Measurements from ENCODE around the gene STXBP1.

STXBP1 gene

DNA sequence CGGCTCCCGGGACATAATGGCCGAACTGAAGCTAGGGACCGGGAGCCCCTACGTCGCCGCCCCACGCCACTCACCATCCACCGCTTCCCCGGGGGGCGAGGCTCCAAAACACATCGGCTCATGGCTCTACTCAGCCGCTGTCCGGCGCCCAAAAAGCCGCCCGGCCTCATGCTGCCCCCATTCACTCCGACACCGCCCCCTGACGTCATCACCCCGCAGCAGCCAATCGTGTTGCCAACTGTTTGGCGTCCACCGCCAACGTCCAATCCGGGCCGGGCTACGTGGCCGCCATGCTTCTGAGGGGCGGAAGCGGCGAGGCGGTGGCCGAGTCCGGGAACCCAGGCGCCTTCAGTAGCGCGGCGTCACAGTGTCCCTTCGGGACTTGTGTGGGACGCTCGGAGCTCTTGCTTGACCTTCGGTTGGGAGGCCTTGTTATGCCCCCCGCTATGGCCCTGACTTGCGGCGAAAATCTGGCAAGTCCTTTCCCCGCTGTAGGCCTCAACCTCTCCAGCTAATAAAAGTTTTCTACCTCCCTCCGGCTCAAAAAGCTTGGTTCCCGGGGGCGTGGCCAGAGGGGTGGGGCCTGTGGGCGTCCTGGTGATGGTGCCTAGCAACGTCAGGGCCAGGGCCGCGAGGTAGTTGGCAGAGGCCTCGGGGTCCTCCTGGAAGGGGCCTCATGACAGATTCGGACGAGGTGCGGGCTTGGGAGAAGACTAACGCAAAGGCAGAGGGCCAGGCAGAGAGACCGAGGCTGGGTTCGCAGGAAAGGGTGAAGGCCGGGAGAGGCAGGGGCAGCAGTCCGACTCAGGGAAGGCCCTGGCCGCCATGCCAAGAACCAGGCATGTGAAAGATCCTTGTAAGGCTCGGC, 103.6 kb downstream of the STXBP1 start, which contains the start of the genes PTRH1 and TTC16 (continued):
- TF ChIP-seq, protein P1, sequence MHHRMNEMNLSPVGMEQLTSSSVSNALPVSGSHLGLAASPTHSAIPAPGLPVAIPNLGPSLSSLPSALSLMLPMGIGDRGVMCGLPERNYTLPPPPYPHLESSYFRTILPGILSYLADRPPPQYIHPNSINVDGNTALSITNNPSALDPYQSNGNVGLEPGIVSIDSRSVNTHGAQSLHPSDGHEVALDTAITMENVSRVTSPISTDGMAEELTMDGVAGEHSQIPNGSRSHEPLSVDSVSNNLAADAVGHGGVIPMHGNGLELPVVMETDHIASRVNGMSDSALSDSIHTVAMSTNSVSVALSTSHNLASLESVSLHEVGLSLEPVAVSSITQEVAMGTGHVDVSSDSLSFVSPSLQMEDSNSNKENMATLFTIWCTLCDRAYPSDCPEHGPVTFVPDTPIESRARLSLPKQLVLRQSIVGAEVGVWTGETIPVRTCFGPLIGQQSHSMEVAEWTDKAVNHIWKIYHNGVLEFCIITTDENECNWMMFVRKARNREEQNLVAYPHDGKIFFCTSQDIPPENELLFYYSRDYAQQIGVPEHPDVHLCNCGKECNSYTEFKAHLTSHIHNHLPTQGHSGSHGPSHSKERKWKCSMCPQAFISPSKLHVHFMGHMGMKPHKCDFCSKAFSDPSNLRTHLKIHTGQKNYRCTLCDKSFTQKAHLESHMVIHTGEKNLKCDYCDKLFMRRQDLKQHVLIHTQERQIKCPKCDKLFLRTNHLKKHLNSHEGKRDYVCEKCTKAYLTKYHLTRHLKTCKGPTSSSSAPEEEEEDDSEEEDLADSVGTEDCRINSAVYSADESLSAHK (tag by site-specific recombination; IDR thresholded peaks at IDR 0.05), result no peak
- TF ChIP-seq ZNF24 (tag by site-specific recombination; IDR thresholded peaks at IDR 0.05) (0 out of 2 replicates have a peak, but pooled peaks have one; percentile 24), ZNF76 (tag by site-specific recombination; IDR thresholded peaks at IDR 0.05; ENCODE audit: borderline replicate concordance, low read depth) (peak; percentile 83), ZNF423 (tag by site-specific recombination; IDR thresholded peaks at IDR 0.05) (no peak), KLF9 (tag by site-specific recombination; IDR thresholded peaks at IDR 0.05; ENCODE audit: low read depth) (peak; percentile 96)

DNA sequence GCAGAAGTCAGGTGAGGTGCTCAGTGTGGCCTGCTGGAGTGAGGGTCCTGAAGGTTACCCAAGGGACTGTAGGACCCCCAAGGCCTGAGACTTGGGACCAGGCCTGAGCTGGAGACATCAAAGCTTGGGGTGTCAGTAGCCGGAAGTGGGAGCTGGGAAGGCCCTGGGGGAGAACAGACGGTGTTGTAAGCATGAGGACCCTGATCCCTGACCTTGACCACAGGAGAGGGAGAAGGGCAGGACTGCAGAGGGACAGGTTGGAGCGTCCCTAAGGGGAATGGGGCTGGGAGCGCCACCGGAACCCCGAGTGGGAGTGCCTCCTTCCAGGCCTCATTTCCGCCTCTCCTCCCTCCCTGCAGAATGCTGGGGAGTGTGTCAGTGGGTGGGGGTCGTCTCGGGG, 104.3 kb downstream of the STXBP1 start:
- ChIA-PET POLR2A (interaction anchor here (1.3 to 2.7 kb wide), 3 partner anchors 10 to 109 kb away, joined by 3 to 9 read pairs (median 8); partner anchors contain the start of genes CFAP157 and TOR2A), CTCF (interaction anchor here (0.6 to 1.2 kb wide), 6 partner anchors 18 to 318 kb away, joined by 3 to 10 read pairs (median 4); partner anchors contain the start of gene TOR2A)
- no peak for TF ChIP-seq ZNF785 (tag by site-specific recombination; IDR thresholded peaks at IDR 0.05)
- TF ChIP-seq ZNF521 (tag by site-specific recombination; IDR thresholded peaks at IDR 0.05), result no peak
- no peak for TF ChIP-seq ZIC2 (tag by site-specific recombination; IDR thresholded peaks at IDR 0.05)
- no peak for TF ChIP-seq ZNF514 (tag by site-specific recombination; IDR thresholded peaks at IDR 0.05)
- TF ChIP-seq ZBTB8A (tag by site-specific recombination; IDR thresholded peaks at IDR 0.05), result no peak
- TF ChIP-seq ZNF335 (tag by site-specific recombination; conservative IDR thresholded peaks at IDR 0.05), result no peak
- TF ChIP-seq ZNF202 (tag by site-specific recombination; IDR thresholded peaks at IDR 0.05; ENCODE audit: borderline replicate concordance), result no peak
- no peak for TF ChIP-seq ZNF211 (tag by site-specific recombination; IDR thresholded peaks at IDR 0.05; ENCODE audit: low read depth)
- no peaks in the 10 kb centered on the region for H3K4me1 ChIP-seq (ENCODE audit: control insufficient read depth, insufficient read depth, low read length)
- H3K4me3 ChIP-seq (ENCODE audit: low read depth, low read length), result no peak overlapping the region
- H3K9me3 ChIP-seq (ENCODE audit: control insufficient read depth, insufficient read depth, low read depth, low read length), result no peaks in the 10 kb centered on the region
- no peaks in the 10 kb centered on the region for H3K36me3 ChIP-seq (ENCODE audit: control insufficient read depth in 2 of 2, insufficient read depth in 1 of 2, low read length in 2 of 2)
- no peak overlapping the region for H3K27ac ChIP-seq (ENCODE audit: extremely low read depth, low read depth, low read length)

DNA sequence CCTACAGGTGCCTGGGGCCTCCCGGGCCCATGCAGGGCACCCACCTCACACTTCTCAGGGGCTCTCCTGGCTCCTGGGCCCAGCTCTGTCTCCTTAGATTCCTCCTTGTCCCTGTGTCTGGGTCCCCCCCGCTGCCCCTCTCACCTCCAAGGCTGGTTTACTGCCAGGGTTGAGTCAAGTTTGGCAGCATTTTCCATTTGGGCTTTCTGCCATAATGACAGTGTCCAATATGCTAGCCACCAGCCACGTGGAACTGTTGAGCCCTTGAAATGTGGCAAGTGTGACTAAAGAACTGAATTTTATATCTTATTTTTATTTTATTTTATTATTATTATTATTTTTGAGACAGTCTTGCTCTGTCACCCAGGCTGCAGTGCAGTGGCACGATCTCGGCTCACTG, 105.7 kb downstream of the STXBP1 start:
- ChIA-PET POLR2A (interaction anchor here (1.3 kb wide), 1 partner anchor 17 kb away, joined by 3 read pairs; the partner anchor contains the start of gene TOR2A), CTCF (interaction anchor here (1.1 kb wide), 1 partner anchor 17 kb away, joined by 5 read pairs; the partner anchor contains the start of gene TOR2A)
- Histone ChIP-seq H3K36me3 (ENCODE audit: control insufficient read depth in 2 of 2, insufficient read depth in 1 of 2, low read length in 2 of 2) (no peaks in the 10 kb centered on the region), H3K4me3 (ENCODE audit: low read depth, low read length) (no peak overlapping the region), H3K9me3 (ENCODE audit: control insufficient read depth, insufficient read depth, low read depth, low read length) (no peaks in the 10 kb centered on the region), H3K27ac (ENCODE audit: extremely low read depth, low read depth, low read length) (no peak overlapping the region), H3K4me1 (ENCODE audit: control insufficient read depth, insufficient read depth, low read length) (no peaks in the 10 kb centered on the region)
- no peak for TF ChIP-seq ZNF513 (tag by site-specific recombination; IDR thresholded peaks at IDR 0.05)
- TF ChIP-seq, protein P2, sequence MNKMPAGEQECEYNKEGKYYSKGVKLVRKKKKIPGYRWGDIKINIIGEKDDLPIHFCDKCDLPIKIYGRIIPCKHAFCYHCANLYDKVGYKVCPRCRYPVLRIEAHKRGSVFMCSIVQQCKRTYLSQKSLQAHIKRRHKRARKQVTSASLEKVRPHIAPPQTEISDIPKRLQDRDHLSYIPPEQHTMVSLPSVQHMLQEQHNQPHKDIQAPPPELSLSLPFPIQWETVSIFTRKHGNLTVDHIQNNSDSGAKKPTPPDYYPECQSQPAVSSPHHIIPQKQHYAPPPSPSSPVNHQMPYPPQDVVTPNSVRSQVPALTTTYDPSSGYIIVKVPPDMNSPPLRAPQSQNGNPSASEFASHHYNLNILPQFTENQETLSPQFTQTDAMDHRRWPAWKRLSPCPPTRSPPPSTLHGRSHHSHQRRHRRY (tag by site-specific recombination; IDR thresholded peaks at IDR 0.05), result no peak
- no peak for TF ChIP-seq GLI4 (tag by site-specific recombination; IDR thresholded peaks at IDR 0.05)
- no peak for TF ChIP-seq ZNF366 (tag by site-specific recombination; conservative IDR thresholded peaks at IDR 0.05)

All from HEK293 (cell line).